HG02970 (cell line): ENCODE measurements around the gene ARL3.

ENCODE experiments used
- ATAC-seq: cut with Tn5 transposase; IDR thresholded peaks from one replicate; pipeline ENCODE4 v1.9.1; 2021; ENCODE audit warnings: mild to moderate bottlenecking, moderate library complexity, moderate number of reproducible peaks; ENCODE audit not compliant: unreplicated experiment, low FRiP score

Gene ARL3

DNA sequence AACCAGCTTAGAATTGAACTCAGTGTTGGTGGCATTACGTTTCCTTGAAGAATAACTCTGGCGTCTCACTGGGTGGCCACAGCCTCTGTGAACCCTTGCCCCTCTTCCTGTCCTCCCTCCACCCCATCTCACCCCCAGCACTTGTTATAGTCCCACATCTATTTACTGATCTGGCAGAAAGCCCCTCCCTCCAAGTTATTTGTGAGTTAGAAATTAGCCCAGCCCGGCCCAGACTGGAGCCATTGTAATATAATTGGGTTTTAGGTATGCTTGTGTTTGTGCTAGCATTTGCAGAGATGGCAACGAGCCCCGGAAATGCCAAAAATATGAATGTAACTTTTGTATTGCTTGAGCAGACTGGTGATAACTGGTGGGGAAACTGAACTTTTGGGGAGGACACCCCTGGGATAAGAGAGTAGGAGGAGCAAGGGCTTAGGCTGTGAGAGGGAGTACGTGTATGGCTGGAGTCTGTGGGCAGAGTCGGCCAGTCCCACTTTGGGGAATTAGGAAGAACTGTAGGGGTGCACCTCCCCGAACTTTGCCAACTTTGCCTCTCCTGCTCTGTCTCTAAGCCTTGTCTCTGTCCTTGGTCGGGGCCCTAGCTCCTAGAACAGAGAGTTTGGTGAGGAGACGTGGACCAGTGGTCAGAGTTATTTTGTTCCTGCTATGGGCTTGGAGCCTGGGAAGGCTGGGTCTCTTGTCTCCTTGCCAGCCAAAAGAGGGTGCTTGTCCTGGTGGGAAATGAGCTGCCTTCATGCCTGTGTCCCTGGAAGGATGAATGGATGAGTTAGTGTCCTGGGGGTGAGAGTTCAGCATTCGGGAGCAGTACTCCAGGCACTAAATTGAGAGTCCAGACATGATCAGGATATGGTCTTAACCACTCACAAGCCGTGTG lies 89.2 kb downstream of the ARL3 start:
- ATAC-seq: no peak

DNA sequence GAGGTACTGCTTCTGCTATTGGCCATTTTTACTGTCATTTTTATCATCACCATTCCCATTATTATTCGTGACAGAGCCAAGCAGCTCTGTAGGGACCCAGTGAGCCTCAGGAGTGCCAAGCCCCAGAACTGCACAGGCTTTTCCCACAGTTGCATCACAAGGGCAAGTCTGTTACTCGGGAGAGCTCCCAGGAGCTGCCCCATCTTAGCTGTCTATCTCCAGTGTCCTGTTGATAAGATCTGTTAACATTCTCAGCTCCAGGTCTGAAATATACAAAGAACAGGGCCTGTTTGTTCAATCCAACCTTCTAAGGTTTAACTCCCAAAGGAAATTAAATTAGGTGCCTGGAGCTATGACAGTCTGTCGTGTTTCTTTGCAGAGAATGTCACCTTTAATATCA lies 90.1 kb downstream of the ARL3 start:
- ATAC-seq: no peak
